ENCODE data around the gene SGMS1. TPM values are rescaled to one million over a fixed set of nuclear protein-coding genes. Genes with fewer than 3 reads are reported as not detected.

The SGMS1 gene
- total RNA-seq, 1 donor from 2014 or later = 93.8 TPM

GRCh38 chr10:50326757-50327701 lies 296.7 kb downstream of the SGMS1 start:
- Histone ChIP-seq H3K27ac (peak overlapping the region; percentile 14), H3K4me3 (no peak overlapping the region), H3K27me3 (no peaks in the 10 kb centered on the region), H3K4me1 (peaks cover 29% of the 10 kb centered on the region), H3K9me3 (no peaks in the 10 kb centered on the region), H3K36me3 (no peaks in the 10 kb centered on the region)
- intact Hi-C loops (cut with DNase I) = no loop called here
- no peak for DNase-seq (ENCODE audit: extremely low spot score in 2 of 2)
- TF ChIP-seq POLR2A (IDR thresholded peaks at IDR 0.05) (no peak), CTCF (IDR thresholded peaks at IDR 0.05) (no peak), POLR2AphosphoS5 (IDR thresholded peaks at IDR 0.05; ENCODE audit: insufficient read depth in 1 of 2, low read depth in 1 of 2) (peak in 1 of 2 donors; percentile 47)

- H3K4me1 ChIP-seq = peaks cover 33% of the 10 kb centered on the region
- DNase-seq (ENCODE audit: extremely low spot score in 2 of 2) = no peak
- H3K36me3 ChIP-seq = no peaks in the 10 kb centered on the region
- H3K4me3 ChIP-seq = no peak overlapping the region
- TF ChIP-seq CTCF (IDR thresholded peaks at IDR 0.05) (no peak), POLR2A (IDR thresholded peaks at IDR 0.05) (no peak), POLR2AphosphoS5 (IDR thresholded peaks at IDR 0.05; ENCODE audit: insufficient read depth in 1 of 2, low read depth in 1 of 2) (no peak)
- H3K27me3 ChIP-seq = no peaks in the 10 kb centered on the region
- intact Hi-C loops (cut with DNase I) = no loop called here
- no peaks in the 10 kb centered on the region for H3K9me3 ChIP-seq
- H3K27ac ChIP-seq = peak overlapping the region; percentile 14
These were observed 297.6 kb downstream of the SGMS1 start for GRCh38 chr10:50326172-50326555.

GRCh38 chr10:50325449-50326171 lies 298.1 kb downstream of the SGMS1 start:
- no peaks in the 10 kb centered on the region for H3K9me3 ChIP-seq
- no peak overlapping the region for H3K4me3 ChIP-seq
- DNase-seq (ENCODE audit: extremely low spot score in 2 of 2) = no peak
- intact Hi-C loops (cut with DNase I) = no loop called here
- no peaks in the 10 kb centered on the region for H3K27me3 ChIP-seq
- H3K27ac ChIP-seq = peak overlapping the region; percentile 42
- H3K4me1 ChIP-seq = peaks cover 33% of the 10 kb centered on the region
- TF ChIP-seq POLR2A (IDR thresholded peaks at IDR 0.05) = no peak
- TF ChIP-seq POLR2AphosphoS5 (IDR thresholded peaks at IDR 0.05; ENCODE audit: insufficient read depth in 1 of 2, low read depth in 1 of 2) = peak in 1 of 2 donors; percentile 89
- H3K36me3 ChIP-seq = no peaks in the 10 kb centered on the region

GRCh38 chr10:50324680-50325393 lies 298.9 kb downstream of the SGMS1 start:
- H3K4me1 ChIP-seq = peaks cover 33% of the 10 kb centered on the region
- no peak for TF ChIP-seq CTCF (IDR thresholded peaks at IDR 0.05)
- no peak for TF ChIP-seq POLR2A (IDR thresholded peaks at IDR 0.05)
- no peak for TF ChIP-seq POLR2AphosphoS5 (IDR thresholded peaks at IDR 0.05; ENCODE audit: insufficient read depth in 1 of 2, low read depth in 1 of 2)
- intact Hi-C loops (cut with DNase I) = no loop called here
- H3K36me3 ChIP-seq = no peaks in the 10 kb centered on the region
- no peak for DNase-seq (ENCODE audit: extremely low spot score in 2 of 2)
- no peaks in the 10 kb centered on the region for H3K9me3 ChIP-seq
- H3K27me3 ChIP-seq = no peaks in the 10 kb centered on the region
- peak overlapping the region; percentile 42 for H3K27ac ChIP-seq
- no peak overlapping the region for H3K4me3 ChIP-seq

GRCh38 chr10:50324046-50324445 lies 299.7 kb downstream of the SGMS1 start:
- no peaks in the 10 kb centered on the region for H3K36me3 ChIP-seq
- DNase-seq (ENCODE audit: extremely low spot score in 2 of 2) = no peak
- no peak for TF ChIP-seq POLR2A (IDR thresholded peaks at IDR 0.05)
- TF ChIP-seq CTCF (IDR thresholded peaks at IDR 0.05) = no peak
- TF ChIP-seq POLR2AphosphoS5 (IDR thresholded peaks at IDR 0.05; ENCODE audit: insufficient read depth in 1 of 2, low read depth in 1 of 2) = no peak
- intact Hi-C loops (cut with DNase I) = no loop called here
- no peak overlapping the region for H3K27ac ChIP-seq
- no peaks in the 10 kb centered on the region for H3K27me3 ChIP-seq
- peaks cover 33% of the 10 kb centered on the region for H3K4me1 ChIP-seq
- no peaks in the 10 kb centered on the region for H3K9me3 ChIP-seq
- no peak overlapping the region for H3K4me3 ChIP-seq

Measured in vagina (tissue), 2 donors.